HCT116 (cell line): ENCODE data around the gene GRAMD4. TPM values are rescaled to one million over a fixed set of nuclear protein-coding genes. Genes with fewer than 3 reads are reported as not detected.

Source experiments
- ATAC-seq: fragments of 200-7000 bp; cut with Tn5 transposase; 2 replicates; pipeline ENCODE4 v1.9.1; 2020; ENCODE audit warnings: mild to moderate bottlenecking, moderate library complexity
- BruUV-seq: library from RNA; stranded (reverse); fragments of 400-500 nt; replicated peaks from 2 replicates; lab custom pipeline; 2021; lab: Mats Ljungman, UMichigan
- CTCF ChIA-PET: fragments of 300-600 bp; sonication (Branson Sonifier 250); formaldehyde crosslinking; loops from one replicate; lab custom pipeline; 2021; ENCODE audit warnings: antibody characterized with exemption; lab: Charles Lee
- POLR2A ChIA-PET: fragments of 300-600, 350-600 bp; sonication (Branson Sonifier 250); formaldehyde crosslinking; loops from one replicate; lab custom pipeline; 2021; ENCODE audit warnings: antibody characterized with exemption; lab: Charles Lee
- RAD21 ChIA-PET, 2 experiments: fragments of 300-600 bp; sonication (Branson Sonifier 250); formaldehyde crosslinking; loops; one replicate each; lab custom pipeline; 2023; ENCODE audit warnings: low total read pairs in 2 of 2; ENCODE audit not compliant: uncharacterized antibody in 2 of 2, unreplicated experiment in 2 of 2, low non-redundant PET in 1 of 2; lab: Charles Lee
- DNase-seq: peaks from one replicate; pipeline ENCODE4 v3.0.0-alpha.2; 2010; ENCODE audit warnings: low read depth, low spot score
- H2AFZ ChIP-seq: fragments of 200-600 bp; shearing (Covaris generic), sonication (generic); 2 replicates; pipeline ENCODE4 v1.6.1; 2017; ENCODE audit warnings: low read depth, mixed run types, mixed read lengths, antibody characterized with exemption, low read length; ENCODE audit not compliant: poor library complexity, severe bottlenecking
- H3K27ac ChIP-seq: 2 replicates; pipeline ENCODE4 v1.5.1; 2012; ENCODE audit warnings: low read depth, low read length
- H3K27me3 ChIP-seq: fragments of 200-600 bp; sonication (generic); 2 replicates; pipeline ENCODE4 v1.6.1; 2016; ENCODE audit warnings: mixed run types, low read length, mixed read lengths; ENCODE audit not compliant: insufficient read depth
- H3K36me3 ChIP-seq, 2 experiments: fragments of 200-500 bp in 1 of 2; fragments of 200-600 bp in 1 of 2; sonication (Bioruptor generic) in 1 of 2; sonication (generic) in 1 of 2; 2 replicates each; pipeline versions ENCODE4 v1.5.1 to v1.6.1; 2014 to 2016; ENCODE audit warnings: low read length in 2 of 2, inconsistent platforms in 1 of 2, mixed read lengths in 1 of 2, mixed run types in 1 of 2; ENCODE audit not compliant: insufficient read depth in 2 of 2, control insufficient read depth in 1 of 2
- H3K4me1 ChIP-seq, 2 experiments: fragments of 200-600 bp in 1 of 2; sonication (generic) in 1 of 2; 2 replicates each; pipeline versions ENCODE4 v1.5.1 to v1.6.1; 2012 to 2017; ENCODE audit warnings: low read length in 2 of 2, inconsistent platforms in 1 of 2, mild to moderate bottlenecking in 1 of 2, mixed read lengths in 1 of 2, mixed run types in 1 of 2, moderate library complexity in 1 of 2; ENCODE audit not compliant: insufficient read depth in 2 of 2, control insufficient read depth in 1 of 2
- H3K4me2 ChIP-seq: fragments of 200-600 bp; sonication (generic); 2 replicates; pipeline ENCODE4 v1.6.1; 2017; ENCODE audit warnings: mixed run types, low read length, mixed read lengths
- H3K4me3 ChIP-seq, 2 experiments: fragments of 200-600 bp in 1 of 2; sonication (generic) in 1 of 2; replicated peaks in 1 of 2; 2 replicates each; pipeline ENCODE4 v1.5.1; 2011 to 2016; ENCODE audit warnings: low read length in 2 of 2, control low read depth in 1 of 2, low read depth in 1 of 2, mild to moderate bottlenecking in 1 of 2, mixed read lengths in 1 of 2, mixed run types in 1 of 2
- H3K79me2 ChIP-seq: fragments of 200-600 bp; sonication (generic); 2 replicates; pipeline ENCODE4 v1.6.1; 2017; ENCODE audit warnings: mild to moderate bottlenecking, mixed run types, low read length, moderate library complexity, mixed read lengths; ENCODE audit not compliant: insufficient read depth
- H3K9ac ChIP-seq: fragments of 200-600 bp; sonication (generic); 2 replicates; pipeline ENCODE4 v1.6.1; 2016; ENCODE audit warnings: low read length, mixed read lengths
- H3K9me2 ChIP-seq: fragments of 200-600 bp; sonication (generic), shearing (Covaris generic); 2 replicates; pipeline ENCODE4 v1.6.1; 2017; ENCODE audit warnings: mixed run types, mild to moderate bottlenecking, moderate library complexity; ENCODE audit not compliant: insufficient read depth
- H3K9me3 ChIP-seq, 2 experiments: fragments of 200-500 bp in 1 of 2; fragments of 200-600 bp in 1 of 2; sonication (Bioruptor generic) in 1 of 2; sonication (generic) in 1 of 2; 2 replicates each; pipeline ENCODE4 v1.6.1; 2014 to 2017; ENCODE audit warnings: low read length in 2 of 2, mixed read lengths in 2 of 2, inconsistent platforms in 1 of 2, low read depth in 1 of 2, mild to moderate bottlenecking in 1 of 2, mixed run types in 1 of 2, moderate library complexity in 1 of 2; ENCODE audit not compliant: control insufficient read depth in 1 of 2, insufficient read depth in 1 of 2
- H4K20me1 ChIP-seq: fragments of 200-600 bp; sonication (generic), shearing (Covaris generic); 2 replicates; pipeline ENCODE4 v1.6.1; 2017; ENCODE audit warnings: mixed run types, mild to moderate bottlenecking, moderate library complexity; ENCODE audit not compliant: insufficient read depth
- ELF1 ChIP-seq: IDR thresholded peaks from 2 replicates; pipeline ENCODE4 v1.6.1; 2012; ENCODE audit warnings: low read depth, borderline replicate concordance
- EZH2phosphoT487 ChIP-seq: fragments of 200-600 bp; IDR thresholded peaks from 2 replicates; pipeline ENCODE4 v1.6.1; 2018; ENCODE audit warnings: antibody characterized with exemption, borderline replicate concordance
- FOSL1 ChIP-seq: IDR thresholded peaks from 2 replicates; pipeline ENCODE4 v1.6.1; 2012; ENCODE audit warnings: low read depth
- POLR2A ChIP-seq: IDR thresholded peaks from 2 replicates; pipeline ENCODE4 v1.7.0; 2011; ENCODE audit warnings: borderline replicate concordance; ENCODE audit not compliant: insufficient read depth, insufficient read length; ENCODE audit errors: extremely low read depth
- REST ChIP-seq: IDR thresholded peaks from 2 replicates; pipeline ENCODE4 v1.6.1; 2012; ENCODE audit warnings: low read depth
- SP1 ChIP-seq: IDR thresholded peaks from 2 replicates; pipeline ENCODE4 v1.6.1; 2012; ENCODE audit warnings: low read depth
- SRF ChIP-seq: IDR thresholded peaks from 2 replicates; pipeline ENCODE4 v1.6.1; 2012; ENCODE audit warnings: low read depth
- TCF7L2 ChIP-seq: IDR thresholded peaks from 2 replicates; pipeline ENCODE4 v1.7.0; 2011; ENCODE audit warnings: borderline replicate concordance, inconsistent platforms; ENCODE audit not compliant: insufficient read depth, insufficient read length; ENCODE audit errors: extremely low read depth
- YY1 ChIP-seq: IDR thresholded peaks from 2 replicates; pipeline ENCODE4 v1.6.1; 2011; ENCODE audit warnings: low read length, low read depth, moderate library complexity, mild to moderate bottlenecking; ENCODE audit not compliant: insufficient replicate concordance; ENCODE audit errors: extremely low read depth
- ZNF274 ChIP-seq: fragments of 200-500 bp; sonication (Bioruptor generic); IDR thresholded peaks from 2 replicates; pipeline ENCODE4 v1.6.1; 2014; ENCODE audit warnings: mild to moderate bottlenecking, low read depth, low read length, inconsistent platforms
- intact Hi-C: fragments of 100-400 bp; cut with micrococcal nuclease; formaldehyde crosslinking; loops from 2 replicates; pipeline ENCODE4 v1.10.0; 2022
- total RNA-seq: library from RNA; stranded (reverse); gene quantifications from one replicate; pipeline ENCODE4 v1.2.1, GENCODE V29; 2021; ENCODE audit not compliant: unreplicated experiment
- TF ChIP-seq, protein P1 (sequence below): IDR thresholded peaks from 2 replicates; pipeline ENCODE4 v1.6.1; 2011; ENCODE audit warnings: mild to moderate bottlenecking, low read length, moderate library complexity; ENCODE audit not compliant: insufficient replicate concordance; ENCODE audit errors: extremely low read depth

Gene GRAMD4
- total RNA-seq, 1 experiment from 2014 or later, result 25.8 TPM

DNA sequence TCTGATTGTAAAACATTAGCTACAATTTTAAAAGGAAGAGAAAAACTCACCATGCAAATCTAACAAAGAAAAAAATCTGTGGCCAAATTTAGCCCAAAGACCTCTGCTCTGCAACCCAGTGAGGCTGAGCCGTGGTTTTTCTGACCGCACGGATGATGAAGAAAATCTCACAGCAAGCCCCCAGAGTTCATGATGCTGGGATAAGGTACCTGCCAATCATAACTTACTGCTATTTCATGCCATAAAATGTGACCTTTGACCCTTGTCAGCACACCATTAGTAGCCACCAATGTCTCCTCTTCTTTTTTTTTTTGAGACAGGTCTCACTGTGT, 106.8 kb downstream of the GRAMD4 start:
- H3K79me2 ChIP-seq, result peaks cover 26% of the 10 kb centered on the region; the same call in 1 of the 2 replicates
- no peak overlapping the region for H3K27ac ChIP-seq
- TF ChIP-seq FOSL1 (no peak), EZH2phosphoT487 (no peak), ZNF274 (no peak), REST (no peak), YY1 (no peak), ELF1 (no peak), POLR2A (no peak), SRF (no peak), TCF7L2 (no peak), SP1 (no peak)
- TF ChIP-seq, protein P1, sequence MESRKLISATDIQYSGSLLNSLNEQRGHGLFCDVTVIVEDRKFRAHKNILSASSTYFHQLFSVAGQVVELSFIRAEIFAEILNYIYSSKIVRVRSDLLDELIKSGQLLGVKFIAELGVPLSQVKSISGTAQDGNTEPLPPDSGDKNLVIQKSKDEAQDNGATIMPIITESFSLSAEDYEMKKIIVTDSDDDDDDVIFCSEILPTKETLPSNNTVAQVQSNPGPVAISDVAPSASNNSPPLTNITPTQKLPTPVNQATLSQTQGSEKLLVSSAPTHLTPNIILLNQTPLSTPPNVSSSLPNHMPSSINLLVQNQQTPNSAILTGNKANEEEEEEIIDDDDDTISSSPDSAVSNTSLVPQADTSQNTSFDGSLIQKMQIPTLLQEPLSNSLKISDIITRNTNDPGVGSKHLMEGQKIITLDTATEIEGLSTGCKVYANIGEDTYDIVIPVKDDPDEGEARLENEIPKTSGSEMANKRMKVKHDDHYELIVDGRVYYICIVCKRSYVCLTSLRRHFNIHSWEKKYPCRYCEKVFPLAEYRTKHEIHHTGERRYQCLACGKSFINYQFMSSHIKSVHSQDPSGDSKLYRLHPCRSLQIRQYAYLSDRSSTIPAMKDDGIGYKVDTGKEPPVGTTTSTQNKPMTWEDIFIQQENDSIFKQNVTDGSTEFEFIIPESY, result no peak
- ChIA-PET CTCF (no interaction called here), POLR2A (no interaction called here), RAD21 (no interaction called here)
- H3K9me2 ChIP-seq, result no peaks in the 10 kb centered on the region
- no peak for DNase-seq
- H3K36me3 ChIP-seq, result no peaks in the 10 kb centered on the region
- intact Hi-C loops, result no loop called here
- no TSS peak for BruUV-seq
- no peaks in the 10 kb centered on the region for H3K27me3 ChIP-seq
- no peak overlapping the region for H3K4me3 ChIP-seq
- no peaks in the 10 kb centered on the region for H4K20me1 ChIP-seq
- no peak for ATAC-seq
- H2AFZ ChIP-seq, result no peak overlapping the region
- H3K4me2 ChIP-seq, result no peak overlapping the region
- no peak overlapping the region for H3K9ac ChIP-seq
- H3K4me1 ChIP-seq, result peaks cover 11 to 15% of the 10 kb centered on the region in 2 experiments
- H3K9me3 ChIP-seq, result no peaks in the 10 kb centered on the region
